Upper lobe of left lung (tissue), 6 donors: ENCODE measurements around the gene PPIA. TPM values are rescaled to one million over a fixed set of nuclear protein-coding genes. Genes with fewer than 3 reads are reported as not detected.

ENCODE experiments used
- ATAC-seq, 2 donors: fragments of 200-7000 bp; cut with Tn5 transposase; one replicate each; pipeline ENCODE4 v1.9.1; 2022; ENCODE audit warnings: mild to moderate bottlenecking in 2 of 2, moderate library complexity in 2 of 2; ENCODE audit not compliant: low FRiP score in 2 of 2
- DNase-seq, 2 donors: peaks; one replicate each; pipeline ENCODE4 v3.0.0-alpha.2; 2019 to 2020
- H3K27ac ChIP-seq, 4 donors: fragments of 200-600 bp; sonication (generic); one replicate each; pipeline ENCODE4 v1.5.1; 2016 to 2019
- H3K27me3 ChIP-seq, 4 donors: fragments of 200-600 bp; sonication (generic); one replicate each; pipeline ENCODE4 v1.5.1; 2017 to 2019
- H3K36me3 ChIP-seq, 4 donors: fragments of 200-600 bp; sonication (generic); one replicate each; pipeline ENCODE4 v1.5.1; 2016 to 2019
- H3K4me1 ChIP-seq, 4 donors: fragments of 200-600 bp; sonication (generic); one replicate each; pipeline ENCODE4 v1.5.1; 2018 to 2019
- H3K4me3 ChIP-seq, 4 donors: fragments of 200-600 bp; sonication (generic); one replicate each; pipeline ENCODE4 v1.5.1; 2017 to 2019; ENCODE audit warnings: mild to moderate bottlenecking in 2 of 4, moderate library complexity in 1 of 4
- H3K9me3 ChIP-seq, 4 donors: fragments of 200-600 bp; sonication (generic); one replicate each; pipeline ENCODE4 v1.5.1; 2018 to 2019
- EP300 ChIP-seq, 4 donors: sonication (generic); formaldehyde crosslinking; IDR thresholded peaks; one replicate each; pipeline ENCODE4 v1.5.1; 2017; ENCODE audit warnings: antibody characterized with exemption in 4 of 4, control low read depth in 2 of 4
- POLR2A ChIP-seq, 4 donors: fragments of 450-650 bp; IDR thresholded peaks; one replicate each; pipeline ENCODE4 v1.5.1; 2016 to 2017; ENCODE audit warnings: antibody characterized with exemption in 4 of 4, mild to moderate bottlenecking in 2 of 4
- POLR2AphosphoS5 ChIP-seq, 2 donors: sonication (generic); formaldehyde crosslinking; IDR thresholded peaks; one replicate each; pipeline ENCODE4 v1.5.1; 2017; ENCODE audit warnings: antibody characterized with exemption in 2 of 2
- WGBS, 2 donors: methylation state at CpG; one replicate each; pipeline ENCODE4 v1.1.5; 2017 to 2018; 5-methylcytosine and 5-hydroxymethylcytosine counted together
- total RNA-seq, 6 donors: library from RNA; depleted of rRNA in 4 of 6; stranded (reverse); fragments of >200 nt in 4 of 6; gene quantifications; one replicate each; pipeline versions ENCODE4 v1.1.0 to v1.2.1, GENCODE V29; 2016 to 2021
- TF ChIP-seq, protein P1 (sequence below), 6 experiments: fragments of 450-650 bp in 4 of 6; fragments of 200-600 bp in 2 of 6; sonication (generic) in 2 of 6; IDR thresholded peaks; one replicate each; pipeline ENCODE4 v1.5.1; 2016 to 2019; ENCODE audit warnings: antibody characterized with exemption in 6 of 6
- donor health status: DM: no; HTN: no; CAD: no; lungs with moderate emphysema.
- donor health status: DM: no; HTN: yes; CAD: no; lungs with severe emphysema.

The PPIA gene
- total RNA-seq, 6 donors from 2014 or later: 351 to 1,606 (median 1,253) TPM

GRCh38 chr7:44789990-44790389 lies 6.5 kb upstream of the PPIA start:
- Histone ChIP-seq H3K36me3 (no peaks in the 10 kb centered on the region), H3K4me1 (no peaks in the 10 kb centered on the region), H3K27me3 (no peaks in the 10 kb centered on the region), H3K9me3 (no peaks in the 10 kb centered on the region), H3K27ac (no peak overlapping the region), H3K4me3 (no peak overlapping the region)
- peak in 1 of 2 donors; percentile 37 for ATAC-seq
- no peak for TF ChIP-seq POLR2AphosphoS5 (IDR thresholded peaks at IDR 0.05)
- TF ChIP-seq EP300 (IDR thresholded peaks at IDR 0.05): no peak
- TF ChIP-seq, protein P1, sequence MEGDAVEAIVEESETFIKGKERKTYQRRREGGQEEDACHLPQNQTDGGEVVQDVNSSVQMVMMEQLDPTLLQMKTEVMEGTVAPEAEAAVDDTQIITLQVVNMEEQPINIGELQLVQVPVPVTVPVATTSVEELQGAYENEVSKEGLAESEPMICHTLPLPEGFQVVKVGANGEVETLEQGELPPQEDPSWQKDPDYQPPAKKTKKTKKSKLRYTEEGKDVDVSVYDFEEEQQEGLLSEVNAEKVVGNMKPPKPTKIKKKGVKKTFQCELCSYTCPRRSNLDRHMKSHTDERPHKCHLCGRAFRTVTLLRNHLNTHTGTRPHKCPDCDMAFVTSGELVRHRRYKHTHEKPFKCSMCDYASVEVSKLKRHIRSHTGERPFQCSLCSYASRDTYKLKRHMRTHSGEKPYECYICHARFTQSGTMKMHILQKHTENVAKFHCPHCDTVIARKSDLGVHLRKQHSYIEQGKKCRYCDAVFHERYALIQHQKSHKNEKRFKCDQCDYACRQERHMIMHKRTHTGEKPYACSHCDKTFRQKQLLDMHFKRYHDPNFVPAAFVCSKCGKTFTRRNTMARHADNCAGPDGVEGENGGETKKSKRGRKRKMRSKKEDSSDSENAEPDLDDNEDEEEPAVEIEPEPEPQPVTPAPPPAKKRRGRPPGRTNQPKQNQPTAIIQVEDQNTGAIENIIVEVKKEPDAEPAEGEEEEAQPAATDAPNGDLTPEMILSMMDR (IDR thresholded peaks at IDR 0.05): no peak
- TF ChIP-seq POLR2A (IDR thresholded peaks at IDR 0.05): no peak
- DNase-seq: no peak
- WGBS, 2 donors: 84 to 88% methylated on average over 5 of the region's 5 CpGs

DNA sequence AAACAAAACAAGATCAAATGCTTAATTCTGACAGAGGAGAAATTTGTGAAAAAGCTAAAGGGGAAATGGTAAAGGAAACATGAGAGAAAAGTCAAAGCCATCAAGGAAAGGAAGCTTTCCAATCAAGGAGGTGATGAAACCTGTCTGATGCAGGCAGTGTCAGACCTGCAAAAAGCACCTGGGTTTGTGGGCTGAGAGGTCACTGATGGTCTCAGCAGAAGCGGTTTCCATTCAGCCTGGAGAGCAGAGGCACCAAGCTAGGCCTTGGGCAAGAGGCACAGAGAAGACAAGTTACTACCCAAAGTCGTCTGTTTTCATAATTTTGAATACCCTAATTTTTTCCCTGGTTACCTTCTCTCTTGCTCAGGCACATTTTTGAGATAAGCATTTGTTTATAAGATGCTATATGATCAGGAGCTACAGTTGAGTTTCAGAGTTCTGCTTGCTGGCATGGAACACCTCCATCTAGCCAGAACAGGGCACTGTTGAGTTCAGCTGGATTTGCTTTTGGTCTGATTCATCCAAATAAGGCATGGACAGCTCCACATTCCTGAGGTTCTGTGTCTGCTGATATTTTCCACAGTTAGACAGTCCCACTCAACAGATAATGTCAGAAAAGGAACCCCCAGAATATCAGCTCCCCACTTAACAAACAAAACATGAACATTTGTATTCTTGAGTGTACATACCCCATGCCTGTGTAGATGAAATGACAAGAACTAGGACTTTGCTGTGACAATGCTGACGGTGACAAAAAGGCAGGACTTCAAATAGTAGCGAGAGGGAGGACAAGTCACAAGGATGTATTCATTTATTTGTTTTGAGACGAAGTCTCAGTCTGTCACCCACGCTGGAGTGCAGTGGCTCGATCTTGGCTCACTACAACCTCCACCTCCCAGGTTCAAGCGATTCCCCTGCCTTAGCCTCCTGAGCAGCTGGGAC lies 4.9 kb upstream of the PPIA start:
- no peaks in the 10 kb centered on the region for H3K27me3 ChIP-seq

DNA sequence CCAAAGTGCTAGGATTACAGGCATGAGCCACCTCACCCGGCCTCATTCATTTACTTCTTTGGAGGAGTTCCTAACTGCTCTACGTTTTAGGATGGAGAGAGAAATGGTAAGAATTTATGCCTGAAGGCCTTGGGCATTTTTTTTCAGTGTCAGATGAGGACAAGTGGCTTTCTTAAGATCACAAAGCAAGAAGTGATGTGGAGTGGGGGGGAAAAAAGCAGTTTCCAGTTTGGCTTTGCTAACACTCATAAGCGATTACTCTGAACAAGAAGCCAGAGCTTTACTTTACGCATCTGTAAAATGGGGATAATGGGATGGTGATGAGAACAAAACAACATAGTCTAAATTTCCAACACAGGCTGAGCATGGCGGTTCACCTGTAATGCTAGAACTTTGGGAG lies 2.6 kb upstream of the PPIA start:
- no peaks in the 10 kb centered on the region for H3K9me3 ChIP-seq
- TF ChIP-seq EP300 (IDR thresholded peaks at IDR 0.05) (no peak), POLR2A (IDR thresholded peaks at IDR 0.05) (no peak), POLR2AphosphoS5 (IDR thresholded peaks at IDR 0.05) (no peak)
- TF ChIP-seq, protein P1 (IDR thresholded peaks at IDR 0.05): no peak
- WGBS, 2 donors: 65 to 78% methylated on average over 5 of the region's 5 CpGs
- H3K36me3 ChIP-seq: peaks cover 0 to under 1% (median 0%) of the 10 kb centered on the region in 4 donors
- H3K27me3 ChIP-seq: no peaks in the 10 kb centered on the region
- H3K27ac ChIP-seq: no peak overlapping the region
- H3K4me3 ChIP-seq: no peak overlapping the region
- DNase-seq (no peak), ATAC-seq (no peak)
- H3K4me1 ChIP-seq: peaks cover 16 to 21% (median 18%) of the 10 kb centered on the region in 4 donors

More for the DNA sequence above, 4.9 kb upstream of the PPIA start:
- Histone ChIP-seq H3K27ac (peak overlapping the region in 1 of 4 donors; percentile 8), H3K9me3 (no peaks in the 10 kb centered on the region), H3K4me3 (no peak overlapping the region), H3K36me3 (no peaks in the 10 kb centered on the region), H3K4me1 (peaks cover 5 to 7% (median 6%) of the 10 kb centered on the region in 4 donors)
- TF ChIP-seq EP300 (IDR thresholded peaks at IDR 0.05) (no peak), POLR2AphosphoS5 (IDR thresholded peaks at IDR 0.05) (no peak), POLR2A (IDR thresholded peaks at IDR 0.05) (no peak)
- TF ChIP-seq, protein P1 (IDR thresholded peaks at IDR 0.05): no peak
- DNase-seq (no peak), ATAC-seq (no peak)
- WGBS, 2 donors: 82 to 86% methylated on average over 8 of the region's 8 CpGs

- ATAC-seq (no peak), DNase-seq (no peak)
- H3K4me1 ChIP-seq: peaks cover 20 to 25% (median 21%) of the 10 kb centered on the region in 4 donors
- H3K4me3 ChIP-seq: no peak overlapping the region
- H3K36me3 ChIP-seq: peaks cover 0 to 5% (median under 1%) of the 10 kb centered on the region in 4 donors
- no peaks in the 10 kb centered on the region for H3K27me3 ChIP-seq
- no peaks in the 10 kb centered on the region for H3K9me3 ChIP-seq
- no peak for TF ChIP-seq EP300 (IDR thresholded peaks at IDR 0.05)
- TF ChIP-seq POLR2AphosphoS5 (IDR thresholded peaks at IDR 0.05): no peak
- no peak for TF ChIP-seq POLR2A (IDR thresholded peaks at IDR 0.05)
- TF ChIP-seq, protein P1 (IDR thresholded peaks at IDR 0.05): no peak
- WGBS, 2 donors: 41 to 58% methylated on average over 3 of the region's 3 CpGs
- H3K27ac ChIP-seq: no peak overlapping the region
Observed at GRCh38 chr7:44794331-44794730, 2.1 kb upstream of the PPIA start.
